Activated naive CD4-positive, alpha-beta T cell treated with Interleukin-2 at 50 U/mL for 16 hours (primary cell): ENCODE measurements around the gene GJC1.
A peak's percentile ranks its signal among the peaks of the same experiment; 100 is the strongest.

ENCODE experiments used
- DNase-seq: peaks from one replicate; pipeline ENCODE4 v3.0.0-alpha.2; 2020

Gene GJC1

GRCh38 chr17:44775838-44776621, 54.1 kb downstream of the GJC1 start:
- DNase-seq: no peak

GRCh38 chr17:44775136-44775837, 54.8 kb downstream of the GJC1 start:
- peak; percentile 98 for DNase-seq

DNA sequence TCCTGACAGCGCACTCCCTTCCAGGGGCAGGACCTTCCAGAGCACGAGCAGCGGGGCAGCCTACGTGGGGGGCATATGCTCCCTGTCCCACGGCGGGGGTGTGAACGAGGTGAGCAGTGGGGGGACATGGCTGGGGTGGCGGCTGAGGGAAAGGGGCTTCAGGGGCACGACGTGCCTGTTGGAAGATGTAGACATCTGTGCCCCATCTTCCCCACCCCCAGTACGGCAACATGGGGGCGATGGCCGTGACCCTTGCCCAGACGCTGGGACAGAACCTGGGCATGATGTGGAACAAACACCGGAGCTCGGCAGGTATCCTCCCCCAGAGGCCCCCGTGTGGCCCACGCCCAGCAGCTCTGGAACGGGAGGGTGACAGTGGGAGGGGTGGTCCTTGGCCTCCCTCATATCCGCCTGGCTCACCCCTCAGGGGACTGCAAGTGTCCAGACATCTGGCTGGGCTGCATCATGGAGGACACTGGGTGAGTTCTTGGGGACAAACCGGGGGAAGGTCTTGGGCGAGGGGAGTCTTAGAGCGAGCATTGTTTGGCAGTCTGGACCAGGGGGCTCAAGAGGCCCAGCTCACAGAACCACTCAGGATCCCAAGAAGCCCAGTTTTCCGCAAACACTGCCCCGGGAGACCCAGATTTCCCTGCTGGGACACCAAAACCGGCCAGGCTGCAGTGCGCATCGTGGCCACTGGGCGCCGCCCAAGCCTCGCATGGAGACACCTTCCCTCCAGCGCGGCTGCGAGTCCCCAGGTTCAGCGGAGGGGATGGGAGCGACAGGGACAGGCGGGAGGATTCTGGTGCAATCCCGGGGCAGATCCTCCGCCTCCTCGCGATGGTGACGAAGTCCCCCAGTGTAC, 55.6 kb downstream of the GJC1 start:
- peak; percentile 92 for DNase-seq

- DNase-seq: no peak
Measured at GRCh38 chr17:44773140-44773539, 56.9 kb downstream of the GJC1 start.

GRCh38 chr17:44772308-44773045, 57.6 kb downstream of the GJC1 start:
- DNase-seq: no peak

- no peak for DNase-seq
Measured at GRCh38 chr17:44770166-44770925, 59.7 kb downstream of the GJC1 start.

DNA sequence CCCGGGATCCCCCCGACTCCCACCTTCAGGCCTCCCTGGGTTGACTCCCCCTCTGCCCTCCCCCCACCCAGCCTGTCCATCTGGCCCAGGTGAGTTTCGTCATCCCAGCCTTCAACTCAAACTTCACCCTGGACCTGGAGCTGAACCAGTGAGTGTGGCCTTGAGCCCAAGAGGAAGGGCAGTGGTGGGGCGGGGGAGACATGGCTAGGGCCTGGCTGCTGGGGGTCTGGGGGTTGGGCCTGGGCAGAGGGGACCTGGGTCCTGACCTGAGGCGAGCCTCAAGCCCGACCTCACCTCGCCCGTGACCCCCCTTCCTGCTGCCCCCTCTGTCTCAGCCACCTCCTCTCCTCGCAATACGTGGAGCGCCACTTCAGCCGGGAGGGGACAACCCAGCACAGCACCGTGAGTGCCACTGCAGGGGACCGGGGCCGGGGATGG, 60.4 kb downstream of the GJC1 start:
- no peak for DNase-seq

DNA sequence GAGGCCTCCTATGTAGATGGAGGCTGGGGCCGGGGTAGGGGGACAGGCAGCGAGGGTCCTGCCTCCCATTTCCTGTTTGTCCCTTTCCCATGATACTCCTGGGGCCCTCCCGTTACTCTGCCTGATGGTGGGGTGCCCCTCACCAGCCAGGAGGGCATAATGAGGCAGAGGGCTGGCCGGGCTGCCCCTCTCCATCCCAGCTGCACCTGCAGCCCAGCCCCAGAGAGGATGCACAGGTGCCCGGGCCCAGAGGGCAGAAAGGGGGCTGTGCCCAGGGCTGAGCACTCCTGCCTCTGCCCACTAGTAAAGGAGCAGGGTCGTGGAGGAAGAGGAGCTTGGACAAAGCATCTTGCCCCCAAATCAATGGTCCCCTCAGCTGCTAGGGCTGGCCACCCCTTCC, 60.9 kb downstream of the GJC1 start:
- no peak for DNase-seq

GRCh38 chr17:44768505-44769142, 61.5 kb downstream of the GJC1 start:
- DNase-seq: no peak

- no peak for DNase-seq
Measured at GRCh38 chr17:44767493-44767892, 62.6 kb downstream of the GJC1 start.

GRCh38 chr17:44766409-44767038, 63.6 kb downstream of the GJC1 start:
- DNase-seq: no peak

- DNase-seq: no peak
Measured at GRCh38 chr17:44765965-44766364, 64.1 kb downstream of the GJC1 start.

DNA sequence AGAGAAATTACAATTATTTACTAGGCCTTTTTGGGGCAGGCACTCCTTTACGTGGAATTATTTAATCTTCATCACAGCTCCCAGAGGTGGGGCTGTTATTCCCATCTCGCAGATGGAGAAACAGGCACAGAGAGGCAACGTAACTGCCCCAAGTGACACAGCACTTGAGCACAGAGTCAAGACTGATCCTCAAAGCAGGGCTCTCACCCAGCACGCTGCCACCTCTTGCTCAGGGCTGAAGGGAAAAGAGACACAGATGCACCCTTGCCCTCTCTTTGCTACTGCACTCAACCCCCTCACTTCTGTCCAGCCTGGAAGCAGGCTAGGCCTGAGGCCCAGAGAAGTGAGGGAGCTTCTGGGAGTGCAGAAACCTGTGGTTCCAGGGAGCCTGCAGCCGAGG, 66.9 kb downstream of the GJC1 start:
- DNase-seq: no peak

GRCh38 chr17:44761932-44762810, 67.9 kb downstream of the GJC1 start:
- no peak for DNase-seq

- no peak for DNase-seq
Measured at GRCh38 chr17:44760474-44761308, 69.4 kb downstream of the GJC1 start.

DNA sequence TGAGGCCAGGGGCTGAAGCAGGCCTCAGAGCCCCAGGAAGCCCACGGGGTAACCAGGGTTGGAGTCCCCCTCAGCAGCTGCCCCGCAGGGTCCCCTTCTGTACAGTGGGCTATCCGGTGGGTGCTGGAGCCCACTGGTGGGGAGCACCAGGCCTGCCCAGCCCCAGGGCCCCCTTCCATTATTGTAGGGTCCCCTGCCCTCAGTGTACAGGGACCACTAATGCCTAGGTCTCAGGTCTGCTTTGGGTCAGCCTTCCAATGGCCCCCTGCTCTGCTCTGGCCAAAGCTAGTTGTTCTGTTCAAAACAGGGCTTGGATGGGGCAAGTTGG, 70.2 kb downstream of the GJC1 start:
- DNase-seq: no peak

GRCh38 chr17:44759086-44759915, 70.8 kb downstream of the GJC1 start:
- DNase-seq: peak; percentile 2
